Liver (tissue), 9 donors: ENCODE results near the gene BCL2L1. TPM values are rescaled to one million over a fixed set of nuclear protein-coding genes. Genes with fewer than 3 reads are reported as not detected.

Experiments
- DNase-seq: peaks from one replicate; pipeline ENCODE4 v3.0.0-alpha.2; 2017; ENCODE audit warnings: low spot score
- H3K27ac ChIP-seq, 2 donors: one replicate each; pipeline ENCODE4 v1.7.0; 2013; ENCODE audit warnings: inconsistent platforms in 2 of 2, low read length in 2 of 2, control low read depth in 1 of 2, low read depth in 1 of 2, mild to moderate bottlenecking in 1 of 2
- H3K27me3 ChIP-seq, 4 donors: one replicate each; pipeline versions ENCODE4 v1.6.1 to v1.7.0; 2013; ENCODE audit warnings: low read length in 3 of 4, inconsistent platforms in 1 of 4, mild to moderate bottlenecking in 1 of 4, moderate library complexity in 1 of 4; ENCODE audit not compliant: control insufficient read depth in 4 of 4, insufficient read depth in 4 of 4
- H3K36me3 ChIP-seq, 4 donors: one replicate each; pipeline versions ENCODE4 v1.6.1 to v1.7.0; 2013; ENCODE audit warnings: low read length in 3 of 4, mild to moderate bottlenecking in 3 of 4, low read depth in 1 of 4, moderate library complexity in 1 of 4; ENCODE audit not compliant: control insufficient read depth in 4 of 4, insufficient read depth in 3 of 4
- H3K4me1 ChIP-seq, 4 donors: one replicate each; pipeline versions ENCODE4 v1.6.1 to v1.7.0; 2013; ENCODE audit warnings: low read length in 3 of 4, mild to moderate bottlenecking in 3 of 4, moderate library complexity in 1 of 4; ENCODE audit not compliant: control insufficient read depth in 4 of 4, insufficient read depth in 4 of 4
- H3K4me3 ChIP-seq, 3 donors: one replicate each; pipeline versions ENCODE4 v1.6.1 to v1.7.0; 2013; ENCODE audit warnings: low read length in 3 of 3, control low read depth in 1 of 3, low read depth in 1 of 3, mild to moderate bottlenecking in 1 of 3
- H3K9ac ChIP-seq, 2 donors: one replicate each; pipeline ENCODE4 v1.7.0; 2013; ENCODE audit warnings: low read length in 2 of 2, mild to moderate bottlenecking in 2 of 2, moderate library complexity in 2 of 2, control low read depth in 1 of 2, low read depth in 1 of 2
- H3K9me3 ChIP-seq, 4 donors: one replicate each; pipeline versions ENCODE4 v1.6.1 to v1.7.0; 2013; ENCODE audit warnings: low read length in 3 of 4; ENCODE audit not compliant: control insufficient read depth in 4 of 4
- EGR1 ChIP-seq, 2 donors: IDR thresholded peaks; 2 replicates each; pipeline ENCODE4 v1.6.1; 2016 to 2018; ENCODE audit warnings: antibody characterized with exemption in 2 of 2, low read depth in 2 of 2
- FOXA1 ChIP-seq: IDR thresholded peaks from 2 replicates; pipeline ENCODE4 v1.6.1; 2016; ENCODE audit warnings: antibody characterized with exemption
- FOXA2 ChIP-seq: IDR thresholded peaks from 2 replicates; pipeline ENCODE4 v1.6.1; 2016; ENCODE audit warnings: antibody characterized with exemption
- GABPA ChIP-seq, 2 donors: IDR thresholded peaks in 1 of 2; conservative IDR thresholded peaks in 1 of 2; 2 replicates each; pipeline ENCODE4 v1.6.1; 2016; ENCODE audit warnings: antibody characterized with exemption in 2 of 2, mild to moderate bottlenecking in 1 of 2, moderate library complexity in 1 of 2
- HNF4A ChIP-seq, 2 donors: conservative IDR thresholded peaks; 2 replicates each; pipeline ENCODE4 v1.6.1; 2016; ENCODE audit warnings: antibody characterized with exemption in 2 of 2, mild to moderate bottlenecking in 2 of 2
- HNF4G ChIP-seq: IDR thresholded peaks from 2 replicates; pipeline ENCODE4 v1.6.1; 2016; ENCODE audit warnings: antibody characterized with exemption
- JUND ChIP-seq, 2 donors: IDR thresholded peaks; 2 replicates each; pipeline ENCODE4 v1.6.1; 2016; ENCODE audit warnings: antibody characterized with exemption in 2 of 2
- NR2F2 ChIP-seq: IDR thresholded peaks from 2 replicates; pipeline ENCODE4 v1.6.1; 2016; ENCODE audit warnings: antibody characterized with exemption
- RAD21 ChIP-seq, 2 donors: IDR thresholded peaks; 2 replicates each; pipeline ENCODE4 v1.6.1; 2016; ENCODE audit warnings: antibody characterized with exemption in 2 of 2, mild to moderate bottlenecking in 2 of 2
- RXRA ChIP-seq, 2 donors: IDR thresholded peaks; 2 replicates each; pipeline ENCODE4 v1.6.1; 2017 to 2018; ENCODE audit warnings: antibody characterized with exemption in 2 of 2, mild to moderate bottlenecking in 1 of 2
- SP1 ChIP-seq: IDR thresholded peaks from 2 replicates; pipeline ENCODE4 v1.6.1; 2018; ENCODE audit warnings: antibody characterized with exemption, mild to moderate bottlenecking
- TAF1 ChIP-seq: conservative IDR thresholded peaks from 2 replicates; pipeline ENCODE4 v1.6.1; 2016; ENCODE audit warnings: antibody characterized with exemption, mild to moderate bottlenecking
- YY1 ChIP-seq: IDR thresholded peaks from 2 replicates; pipeline ENCODE4 v1.6.1; 2016; ENCODE audit warnings: antibody characterized with exemption, mild to moderate bottlenecking
- WGBS: extraction: QIAGEN DNeasy Blood & Tissue Kit; methylation state at CpG from one replicate; pipeline ENCODE4 v1.1.7; 2013; 5-methylcytosine and 5-hydroxymethylcytosine counted together
- polyA plus RNA-seq, 2 donors: library from polyadenylated mRNA; stranded (reverse) in 1 of 2; unstranded in 1 of 2; fragments of 200-250 nt in 1 of 2; fragments of >200 nt in 1 of 2; fragmentation: Nextera tagmentation in 1 of 2; extraction: Ambion mirVana in 1 of 2; gene quantifications; one replicate each; pipeline versions ENCODE4 v1.2.1 to v1.2.3, GENCODE V29; 2013 to 2015
- total RNA-seq, 2 donors: library from RNA; depleted of rRNA; stranded (reverse); fragments of >200 nt; gene quantifications; one replicate each; pipeline ENCODE4 v1.2.3, GENCODE V29; 2014
- TF ChIP-seq, protein P1 (sequence below): IDR thresholded peaks from 2 replicates; pipeline ENCODE4 v1.6.1; 2016; ENCODE audit warnings: antibody characterized with exemption, mild to moderate bottlenecking
- TF ChIP-seq, protein P2 (sequence below): IDR thresholded peaks from 2 replicates; pipeline ENCODE4 v1.6.1; 2016; ENCODE audit warnings: antibody characterized with exemption
- TF ChIP-seq, protein P3 (sequence below): fragments of 150-350 bp; IDR thresholded peaks from 2 replicates; pipeline ENCODE4 v1.5.1; 2017; ENCODE audit warnings: improper control_type of control experiment, low read depth, low read length; ENCODE audit not compliant: missing input control
- TF ChIP-seq, protein P4 (sequence below): IDR thresholded peaks from 2 replicates; pipeline ENCODE4 v1.6.1; 2016; ENCODE audit warnings: antibody characterized with exemption
- TF ChIP-seq, protein P5 (sequence below): IDR thresholded peaks from 2 replicates; pipeline ENCODE4 v1.6.1; 2016; ENCODE audit warnings: antibody characterized with exemption
- donor health status: healthy.
- donor health status: healthy.
- donor health status: healthy.
- donor health status: healthy.
- donor health status: healthy.

The BCL2L1 gene
- total and polyA plus RNA-seq, 4 donors, result 29.7 to 124 (median 46.0) TPM

DNA sequence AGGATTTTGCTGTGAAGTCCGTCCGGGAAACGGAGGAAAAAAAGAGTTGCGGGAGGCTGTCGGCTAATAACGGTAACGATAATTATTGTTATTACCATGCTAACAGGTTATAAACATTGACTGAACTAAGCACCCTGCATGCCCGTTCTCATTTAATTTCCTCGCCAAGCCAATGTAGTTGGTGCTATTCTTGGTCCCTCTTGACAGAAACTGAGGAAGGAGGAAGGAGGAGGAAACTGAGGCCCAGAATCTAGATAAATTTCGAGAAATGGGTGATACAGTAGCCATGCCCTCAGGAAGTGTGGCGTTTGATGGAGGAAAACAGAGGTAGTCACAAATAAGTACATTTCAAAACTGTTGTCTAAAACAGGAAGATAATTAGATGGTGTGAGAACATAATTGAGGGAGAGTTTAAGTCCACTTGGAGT is 16.9 kb upstream of the BCL2L1 start:
- no peak for TF ChIP-seq YY1
- Histone ChIP-seq H3K4me1 (peaks cover 2 to 13% (median 6%) of the 10 kb centered on the region in 4 donors), H3K9me3 (no peaks in the 10 kb centered on the region), H3K27ac (no peak overlapping the region), H3K9ac (peak overlapping the region; percentile 11 to 32), H3K27me3 (no peaks in the 10 kb centered on the region), H3K36me3 (peaks cover 0 to 2% (median 0%) of the 10 kb centered on the region in 4 donors), H3K4me3 (peak overlapping the region; percentile 60 to 98 (median 71))
- WGBS, result 2% methylated on average over 11 of the region's 11 CpGs
- DNase-seq, result no peak

DNA sequence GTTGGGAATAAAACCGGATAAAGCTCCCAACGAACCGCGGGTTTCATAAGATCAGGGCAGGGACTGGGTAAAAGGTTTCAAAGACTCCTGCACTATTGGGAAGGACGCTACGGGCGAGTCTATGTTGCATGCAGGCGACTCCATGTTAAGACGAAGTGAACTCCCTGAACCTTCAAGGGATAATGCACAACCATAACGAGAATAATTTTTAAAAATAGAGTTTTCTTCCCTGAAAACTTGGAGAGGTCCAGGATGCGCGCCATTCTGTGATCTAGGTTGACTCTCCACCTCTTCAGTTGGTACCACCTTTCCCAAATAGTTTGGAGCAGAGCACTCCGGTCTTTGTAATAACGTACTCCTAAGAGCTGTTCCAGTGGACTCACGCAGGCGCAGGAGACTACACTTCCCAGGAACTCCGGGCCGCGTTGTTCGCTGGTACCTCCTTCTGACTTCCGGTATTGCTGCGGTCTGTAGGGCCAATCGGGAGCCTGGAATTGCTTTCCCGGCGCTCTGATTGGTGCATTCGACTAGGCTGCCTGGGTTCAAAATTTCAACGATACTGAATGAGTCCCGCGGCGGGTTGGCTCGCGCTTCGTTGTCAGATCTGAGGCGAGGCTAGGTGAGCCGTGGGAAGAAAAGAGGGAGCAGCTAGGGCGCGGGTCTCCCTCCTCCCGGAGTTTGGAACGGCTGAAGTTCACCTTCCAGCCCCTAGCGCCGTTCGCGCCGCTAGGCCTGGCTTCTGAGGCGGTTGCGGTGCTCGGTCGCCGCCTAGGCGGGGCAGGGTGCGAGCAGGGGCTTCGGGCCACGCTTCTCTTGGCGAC is 16.3 kb upstream of the BCL2L1 start, which contains the start of gene TPX2:
Gene TPX2 (plus strand): TSS at position 562 of the 821 bp plus-strand sequence. CDS start 18,187 bp downstream, outside the sequence.
- H3K9ac ChIP-seq, result peak within 1 kb of the TSS; percentile 86 to 92
- peak within 1 kb of the TSS; percentile 60 to 98 (median 71) for H3K4me3 ChIP-seq
- peaks cover 2 to 13% (median 6%) of the 10 kb centered on the region in 4 donors for H3K4me1 ChIP-seq
- peak; percentile 92 for DNase-seq
- TF ChIP-seq RXRA (IDR thresholded peaks at IDR 0.05) (peak; percentile 61 to 67), HNF4G (no peak), RAD21 (IDR thresholded peaks at IDR 0.05) (peak in 1 of 2 donors; percentile 4), GABPA (IDR thresholded peaks at IDR 0.05 in 1 of 2, conservative IDR thresholded peaks at IDR 0.05 in 1 of 2) (peak; percentile 78 to 93), TAF1 (peak; percentile 66), YY1 (peak; percentile 92), FOXA2 (no peak), EGR1 (IDR thresholded peaks at IDR 0.05; ENCODE audit: low read depth in 2 of 2) (no peak), SP1 (peak; percentile 80), FOXA1 (no peak), JUND (IDR thresholded peaks at IDR 0.05) (no peak), NR2F2 (no peak), HNF4A (conservative IDR thresholded peaks at IDR 0.05) (peak in 1 of 2 donors; percentile 36)
- TF ChIP-seq, protein P1, sequence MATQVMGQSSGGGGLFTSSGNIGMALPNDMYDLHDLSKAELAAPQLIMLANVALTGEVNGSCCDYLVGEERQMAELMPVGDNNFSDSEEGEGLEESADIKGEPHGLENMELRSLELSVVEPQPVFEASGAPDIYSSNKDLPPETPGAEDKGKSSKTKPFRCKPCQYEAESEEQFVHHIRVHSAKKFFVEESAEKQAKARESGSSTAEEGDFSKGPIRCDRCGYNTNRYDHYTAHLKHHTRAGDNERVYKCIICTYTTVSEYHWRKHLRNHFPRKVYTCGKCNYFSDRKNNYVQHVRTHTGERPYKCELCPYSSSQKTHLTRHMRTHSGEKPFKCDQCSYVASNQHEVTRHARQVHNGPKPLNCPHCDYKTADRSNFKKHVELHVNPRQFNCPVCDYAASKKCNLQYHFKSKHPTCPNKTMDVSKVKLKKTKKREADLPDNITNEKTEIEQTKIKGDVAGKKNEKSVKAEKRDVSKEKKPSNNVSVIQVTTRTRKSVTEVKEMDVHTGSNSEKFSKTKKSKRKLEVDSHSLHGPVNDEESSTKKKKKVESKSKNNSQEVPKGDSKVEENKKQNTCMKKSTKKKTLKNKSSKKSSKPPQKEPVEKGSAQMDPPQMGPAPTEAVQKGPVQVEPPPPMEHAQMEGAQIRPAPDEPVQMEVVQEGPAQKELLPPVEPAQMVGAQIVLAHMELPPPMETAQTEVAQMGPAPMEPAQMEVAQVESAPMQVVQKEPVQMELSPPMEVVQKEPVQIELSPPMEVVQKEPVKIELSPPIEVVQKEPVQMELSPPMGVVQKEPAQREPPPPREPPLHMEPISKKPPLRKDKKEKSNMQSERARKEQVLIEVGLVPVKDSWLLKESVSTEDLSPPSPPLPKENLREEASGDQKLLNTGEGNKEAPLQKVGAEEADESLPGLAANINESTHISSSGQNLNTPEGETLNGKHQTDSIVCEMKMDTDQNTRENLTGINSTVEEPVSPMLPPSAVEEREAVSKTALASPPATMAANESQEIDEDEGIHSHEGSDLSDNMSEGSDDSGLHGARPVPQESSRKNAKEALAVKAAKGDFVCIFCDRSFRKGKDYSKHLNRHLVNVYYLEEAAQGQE, result peak; percentile 25
- TF ChIP-seq, protein P2, sequence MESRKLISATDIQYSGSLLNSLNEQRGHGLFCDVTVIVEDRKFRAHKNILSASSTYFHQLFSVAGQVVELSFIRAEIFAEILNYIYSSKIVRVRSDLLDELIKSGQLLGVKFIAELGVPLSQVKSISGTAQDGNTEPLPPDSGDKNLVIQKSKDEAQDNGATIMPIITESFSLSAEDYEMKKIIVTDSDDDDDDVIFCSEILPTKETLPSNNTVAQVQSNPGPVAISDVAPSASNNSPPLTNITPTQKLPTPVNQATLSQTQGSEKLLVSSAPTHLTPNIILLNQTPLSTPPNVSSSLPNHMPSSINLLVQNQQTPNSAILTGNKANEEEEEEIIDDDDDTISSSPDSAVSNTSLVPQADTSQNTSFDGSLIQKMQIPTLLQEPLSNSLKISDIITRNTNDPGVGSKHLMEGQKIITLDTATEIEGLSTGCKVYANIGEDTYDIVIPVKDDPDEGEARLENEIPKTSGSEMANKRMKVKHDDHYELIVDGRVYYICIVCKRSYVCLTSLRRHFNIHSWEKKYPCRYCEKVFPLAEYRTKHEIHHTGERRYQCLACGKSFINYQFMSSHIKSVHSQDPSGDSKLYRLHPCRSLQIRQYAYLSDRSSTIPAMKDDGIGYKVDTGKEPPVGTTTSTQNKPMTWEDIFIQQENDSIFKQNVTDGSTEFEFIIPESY, result peak; percentile 33
- TF ChIP-seq, protein P3, sequence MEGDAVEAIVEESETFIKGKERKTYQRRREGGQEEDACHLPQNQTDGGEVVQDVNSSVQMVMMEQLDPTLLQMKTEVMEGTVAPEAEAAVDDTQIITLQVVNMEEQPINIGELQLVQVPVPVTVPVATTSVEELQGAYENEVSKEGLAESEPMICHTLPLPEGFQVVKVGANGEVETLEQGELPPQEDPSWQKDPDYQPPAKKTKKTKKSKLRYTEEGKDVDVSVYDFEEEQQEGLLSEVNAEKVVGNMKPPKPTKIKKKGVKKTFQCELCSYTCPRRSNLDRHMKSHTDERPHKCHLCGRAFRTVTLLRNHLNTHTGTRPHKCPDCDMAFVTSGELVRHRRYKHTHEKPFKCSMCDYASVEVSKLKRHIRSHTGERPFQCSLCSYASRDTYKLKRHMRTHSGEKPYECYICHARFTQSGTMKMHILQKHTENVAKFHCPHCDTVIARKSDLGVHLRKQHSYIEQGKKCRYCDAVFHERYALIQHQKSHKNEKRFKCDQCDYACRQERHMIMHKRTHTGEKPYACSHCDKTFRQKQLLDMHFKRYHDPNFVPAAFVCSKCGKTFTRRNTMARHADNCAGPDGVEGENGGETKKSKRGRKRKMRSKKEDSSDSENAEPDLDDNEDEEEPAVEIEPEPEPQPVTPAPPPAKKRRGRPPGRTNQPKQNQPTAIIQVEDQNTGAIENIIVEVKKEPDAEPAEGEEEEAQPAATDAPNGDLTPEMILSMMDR, result no peak
- TF ChIP-seq, protein P4, sequence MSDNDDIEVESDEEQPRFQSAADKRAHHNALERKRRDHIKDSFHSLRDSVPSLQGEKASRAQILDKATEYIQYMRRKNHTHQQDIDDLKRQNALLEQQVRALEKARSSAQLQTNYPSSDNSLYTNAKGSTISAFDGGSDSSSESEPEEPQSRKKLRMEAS, result no peak
- TF ChIP-seq, protein P5, sequence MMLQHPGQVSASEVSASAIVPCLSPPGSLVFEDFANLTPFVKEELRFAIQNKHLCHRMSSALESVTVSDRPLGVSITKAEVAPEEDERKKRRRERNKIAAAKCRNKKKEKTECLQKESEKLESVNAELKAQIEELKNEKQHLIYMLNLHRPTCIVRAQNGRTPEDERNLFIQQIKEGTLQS, result no peak
- no peaks in the 10 kb centered on the region for H3K27me3 ChIP-seq
- peak within 1 kb of the TSS; percentile 67 to 83 for H3K27ac ChIP-seq
- WGBS, result under 1% methylated on average over 54 of the region's 54 CpGs
- no peaks in the 10 kb centered on the region for H3K9me3 ChIP-seq
- H3K36me3 ChIP-seq, result peaks cover 0 to 2% (median 0%) of the 10 kb centered on the region in 4 donors
